ENCODE data around the gene ZNF90. TPM values are rescaled to one million over a fixed set of nuclear protein-coding genes. Genes with fewer than 3 reads are reported as not detected.
A peak's percentile ranks its signal among the peaks of the same experiment; 100 is the strongest.
"Not testable (repeated sequence)": the region's sequence is repeated elsewhere in the genome, so short reads cannot be mapped to it uniquely, and the experiment has no call there.

ZNF90 gene
- total RNA-seq, 1 donor from 2014 or later: 5.4 TPM

DNA sequence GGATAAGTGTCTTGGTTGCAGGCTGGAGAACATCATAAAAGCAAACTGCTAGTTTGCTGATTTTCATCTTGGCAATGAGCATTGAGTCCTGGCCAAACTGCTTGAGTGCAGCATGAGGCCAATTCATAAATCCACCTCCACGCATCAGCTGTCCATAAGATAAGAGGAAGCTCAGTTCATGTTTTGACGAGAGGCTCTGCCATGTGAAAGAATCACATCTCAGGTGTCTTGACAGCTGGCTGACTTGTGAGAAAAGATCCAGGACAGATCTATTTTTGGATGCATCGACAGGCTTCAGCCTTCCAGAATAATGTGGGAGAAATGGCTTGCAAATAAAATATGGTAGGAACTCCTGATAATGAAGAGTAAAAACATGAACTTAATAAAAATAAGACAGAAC, 33.1 kb upstream of the ZNF90 start:
- no peak for DNase-seq (ENCODE audit: extremely low spot score in 2 of 2)
- H3K4me1 ChIP-seq: peaks cover 5% of the 10 kb centered on the region
- TF ChIP-seq POLR2A (IDR thresholded peaks at IDR 0.05) (no peak), POLR2AphosphoS5 (IDR thresholded peaks at IDR 0.05; ENCODE audit: insufficient read depth in 1 of 2, low read depth in 1 of 2) (no peak)
- TF ChIP-seq, protein P1, sequence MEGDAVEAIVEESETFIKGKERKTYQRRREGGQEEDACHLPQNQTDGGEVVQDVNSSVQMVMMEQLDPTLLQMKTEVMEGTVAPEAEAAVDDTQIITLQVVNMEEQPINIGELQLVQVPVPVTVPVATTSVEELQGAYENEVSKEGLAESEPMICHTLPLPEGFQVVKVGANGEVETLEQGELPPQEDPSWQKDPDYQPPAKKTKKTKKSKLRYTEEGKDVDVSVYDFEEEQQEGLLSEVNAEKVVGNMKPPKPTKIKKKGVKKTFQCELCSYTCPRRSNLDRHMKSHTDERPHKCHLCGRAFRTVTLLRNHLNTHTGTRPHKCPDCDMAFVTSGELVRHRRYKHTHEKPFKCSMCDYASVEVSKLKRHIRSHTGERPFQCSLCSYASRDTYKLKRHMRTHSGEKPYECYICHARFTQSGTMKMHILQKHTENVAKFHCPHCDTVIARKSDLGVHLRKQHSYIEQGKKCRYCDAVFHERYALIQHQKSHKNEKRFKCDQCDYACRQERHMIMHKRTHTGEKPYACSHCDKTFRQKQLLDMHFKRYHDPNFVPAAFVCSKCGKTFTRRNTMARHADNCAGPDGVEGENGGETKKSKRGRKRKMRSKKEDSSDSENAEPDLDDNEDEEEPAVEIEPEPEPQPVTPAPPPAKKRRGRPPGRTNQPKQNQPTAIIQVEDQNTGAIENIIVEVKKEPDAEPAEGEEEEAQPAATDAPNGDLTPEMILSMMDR (IDR thresholded peaks at IDR 0.05): no peak

DNA sequence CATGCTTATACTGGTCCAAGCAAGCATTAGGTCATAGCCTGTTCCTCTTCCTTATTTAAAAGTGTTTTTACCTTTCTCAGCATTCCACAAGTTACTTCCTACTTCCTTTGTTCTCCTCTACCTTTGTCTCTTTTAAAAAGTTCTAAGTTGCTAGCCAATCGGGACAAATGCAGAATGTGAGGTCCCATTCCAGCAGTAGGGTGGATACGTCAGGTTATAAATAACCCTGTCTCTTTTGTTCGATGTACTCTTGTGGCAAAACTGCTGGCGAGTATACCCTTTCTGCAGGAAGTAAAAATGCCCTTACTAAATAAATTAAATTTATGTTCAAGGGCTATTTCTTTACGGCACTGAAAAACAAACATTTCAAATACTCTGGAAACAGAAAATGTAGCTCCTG, 32.1 kb upstream of the ZNF90 start:
- H3K36me3 ChIP-seq; H3K27ac ChIP-seq; H3K9me3 ChIP-seq; DNase-seq (ENCODE audit: extremely low spot score in 2 of 2); H3K27me3 ChIP-seq; intact Hi-C loops (cut with DNase I); H3K4me1 ChIP-seq; H3K4me3 ChIP-seq: not testable (repeated sequence)

More for the DNA sequence above, 33.1 kb upstream of the ZNF90 start:
- Histone ChIP-seq H3K27ac (no peak overlapping the region), H3K27me3 (no peaks in the 10 kb centered on the region), H3K9me3 (no peaks in the 10 kb centered on the region), H3K36me3 (no peaks in the 10 kb centered on the region), H3K4me3 (no peak overlapping the region)
- intact Hi-C loops (cut with DNase I): no loop called here

DNA sequence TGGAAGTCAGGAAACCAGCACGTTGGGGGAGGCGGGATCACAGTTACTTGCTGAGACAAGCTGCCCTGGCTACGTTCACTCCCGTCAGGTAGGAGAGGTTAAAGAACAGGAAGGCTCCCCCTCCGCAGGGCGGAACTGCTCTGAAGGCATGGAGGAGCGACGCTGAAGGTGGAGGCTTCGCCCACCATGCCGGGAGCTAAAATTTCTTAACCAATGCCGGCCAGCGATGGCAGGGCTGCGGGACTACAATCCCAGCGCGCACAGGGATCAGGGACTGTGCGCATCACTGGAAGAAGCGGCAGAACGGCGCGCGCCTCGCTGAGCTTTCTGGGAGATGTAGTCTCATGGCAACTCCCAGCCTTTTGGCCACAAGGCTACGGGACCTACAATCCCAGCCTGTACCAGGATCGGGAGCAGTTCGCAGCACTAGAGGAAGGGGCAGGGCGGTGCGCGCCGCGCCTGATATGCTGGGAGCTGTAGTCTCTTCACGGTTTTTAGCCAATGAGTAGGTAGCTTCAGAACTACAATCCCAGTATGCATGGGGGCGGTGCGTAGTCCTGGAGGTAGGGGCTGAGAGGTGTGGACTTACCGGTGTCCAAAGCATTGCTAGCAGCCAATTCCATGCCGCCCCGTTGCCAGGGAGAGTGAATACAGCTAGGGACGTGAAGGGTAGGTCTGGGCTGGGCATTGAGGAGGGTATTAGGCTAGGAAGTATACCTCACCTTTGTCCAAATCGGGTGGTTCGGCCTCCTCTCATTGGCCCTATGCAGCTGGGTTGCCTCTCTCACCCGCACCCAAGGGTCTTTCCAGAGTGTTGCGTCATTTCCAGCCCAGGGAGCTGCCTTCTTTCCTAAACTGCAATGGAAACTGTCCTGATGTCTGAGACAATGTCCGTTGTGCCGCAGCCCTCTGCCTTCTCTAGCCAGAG, 25.7 kb upstream of the ZNF90 start:
- Histone ChIP-seq H3K4me1 (peaks cover 12% of the 10 kb centered on the region), H3K27me3 (no peaks in the 10 kb centered on the region), H3K27ac (peak overlapping the region; percentile 76), H3K4me3 (peak overlapping the region; percentile 70 to 75), H3K36me3 (no peaks in the 10 kb centered on the region), H3K9me3 (no peaks in the 10 kb centered on the region)
- TF ChIP-seq POLR2AphosphoS5 (IDR thresholded peaks at IDR 0.05; ENCODE audit: insufficient read depth in 1 of 2, low read depth in 1 of 2): peak; percentile 87 to 94
- TF ChIP-seq POLR2A (IDR thresholded peaks at IDR 0.05): no peak
- intact Hi-C loops (cut with DNase I): no loop called here
- DNase-seq (ENCODE audit: extremely low spot score in 2 of 2): peak; percentile 98

DNA sequence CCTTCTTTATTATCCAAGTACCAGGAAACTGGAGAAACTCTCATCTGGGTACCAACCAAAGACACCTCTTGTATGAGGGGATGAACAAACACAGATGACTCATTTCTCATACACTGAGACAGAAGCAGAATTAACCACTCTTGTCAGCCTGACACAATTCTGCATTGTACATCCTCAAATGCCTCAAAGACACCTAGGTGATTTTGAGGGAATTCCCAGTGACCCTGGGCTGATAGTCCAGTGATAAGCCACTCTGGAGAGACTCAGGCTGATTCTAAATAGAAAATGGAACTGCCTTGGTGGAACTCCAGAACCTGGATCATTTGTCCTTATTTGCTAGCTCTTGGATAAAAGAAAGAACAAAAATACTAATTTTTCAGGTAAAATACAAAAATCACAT, 19.1 kb upstream of the ZNF90 start:
- H3K27ac ChIP-seq; H3K9me3 ChIP-seq; H3K4me3 ChIP-seq; H3K36me3 ChIP-seq; H3K27me3 ChIP-seq; H3K4me1 ChIP-seq; intact Hi-C loops (cut with DNase I); DNase-seq (ENCODE audit: extremely low spot score in 2 of 2): not testable (repeated sequence)

DNA sequence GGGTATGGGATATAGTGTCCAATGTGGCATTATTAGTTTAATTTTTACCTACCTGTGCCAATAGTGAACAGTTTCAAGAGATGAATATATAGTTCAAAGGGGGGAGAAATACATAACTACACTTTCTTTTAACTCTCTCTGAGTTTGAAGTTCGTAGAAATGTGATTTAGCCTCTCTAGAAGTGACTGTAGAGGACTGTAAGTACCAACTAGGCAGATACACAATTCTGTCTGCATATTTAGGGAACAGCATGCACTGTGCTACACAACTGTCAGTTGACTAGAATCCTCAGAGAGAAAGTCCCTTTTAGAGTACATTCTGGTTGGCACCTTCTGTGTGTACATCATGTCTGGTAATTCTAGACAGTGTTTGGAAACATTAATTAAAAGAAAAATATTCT, 17.5 kb upstream of the ZNF90 start:
- no peak overlapping the region for H3K27ac ChIP-seq
- no peak for DNase-seq (ENCODE audit: extremely low spot score in 2 of 2)
- H3K9me3 ChIP-seq: no peaks in the 10 kb centered on the region
- no peaks in the 10 kb centered on the region for H3K36me3 ChIP-seq
- no peaks in the 10 kb centered on the region for H3K4me1 ChIP-seq
- intact Hi-C loops (cut with DNase I): no loop called here
- no peaks in the 10 kb centered on the region for H3K27me3 ChIP-seq
- no peak for TF ChIP-seq POLR2AphosphoS5 (IDR thresholded peaks at IDR 0.05; ENCODE audit: insufficient read depth in 1 of 2, low read depth in 1 of 2)
- TF ChIP-seq, protein P1 (IDR thresholded peaks at IDR 0.05): no peak
- no peak for TF ChIP-seq POLR2A (IDR thresholded peaks at IDR 0.05)
- H3K4me3 ChIP-seq: no peak overlapping the region

DNA sequence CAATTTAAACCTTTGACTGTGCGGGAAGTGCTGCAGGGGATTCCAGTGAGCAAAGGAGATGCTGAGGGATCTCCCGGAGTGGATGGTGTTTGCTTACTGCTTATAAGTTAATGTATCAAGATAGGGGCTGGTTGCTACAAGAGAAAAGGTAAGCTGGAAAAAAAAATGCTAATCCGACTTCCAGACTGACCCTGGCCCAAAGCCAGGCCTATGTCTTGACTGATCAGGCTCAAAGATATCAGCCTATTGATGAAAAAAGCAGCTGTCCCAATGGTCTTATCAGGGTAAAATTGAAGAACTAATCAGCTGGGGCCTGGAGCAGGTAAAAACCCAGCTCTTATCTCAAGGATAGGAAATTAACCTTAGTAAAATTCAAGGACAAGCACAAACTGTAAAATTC, 10.9 kb upstream of the ZNF90 start:
- no peaks in the 10 kb centered on the region for H3K4me1 ChIP-seq
- no peak overlapping the region for H3K4me3 ChIP-seq
- TF ChIP-seq POLR2A (IDR thresholded peaks at IDR 0.05): no peak
- TF ChIP-seq POLR2AphosphoS5 (IDR thresholded peaks at IDR 0.05; ENCODE audit: insufficient read depth in 1 of 2, low read depth in 1 of 2): no peak
- TF ChIP-seq, protein P1 (IDR thresholded peaks at IDR 0.05): no peak
- DNase-seq (ENCODE audit: extremely low spot score in 2 of 2): no peak
- H3K27me3 ChIP-seq: no peaks in the 10 kb centered on the region
- intact Hi-C loops (cut with DNase I): no loop called here
- no peaks in the 10 kb centered on the region for H3K9me3 ChIP-seq
- no peak overlapping the region for H3K27ac ChIP-seq
- H3K36me3 ChIP-seq: no peaks in the 10 kb centered on the region

Measured in vagina (tissue), 2 donors.